ENCODE measurements around the gene KCNQ1.

Gene KCNQ1

DNA sequence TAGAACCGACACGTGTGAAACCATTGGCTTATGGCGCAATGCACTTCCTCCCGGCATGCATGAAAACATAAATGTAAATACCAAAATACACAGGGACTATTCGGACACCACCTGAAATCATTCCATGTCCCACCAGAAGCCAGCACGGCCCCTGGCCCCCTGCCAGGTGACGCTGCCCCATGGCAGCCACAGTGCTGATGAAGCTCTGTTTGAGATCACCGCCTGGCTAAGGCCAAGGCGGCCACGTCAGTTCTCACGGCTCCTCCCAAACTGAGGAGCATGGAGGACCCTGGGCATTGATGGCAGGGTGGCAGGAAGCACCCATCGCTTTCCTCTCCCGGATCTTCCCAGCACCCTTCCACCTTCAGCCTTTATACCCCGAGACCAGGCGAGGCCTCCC is 351.3 kb downstream of the KCNQ1 start:
- H3K4me3 ChIP-seq (ENCODE audit: low read length, poor library complexity, severe bottlenecking), result no peak overlapping the region
- H4K20me1 ChIP-seq (ENCODE audit: insufficient read depth, low read length, poor library complexity, severe bottlenecking), result no peaks in the 10 kb centered on the region
- no peaks in the 10 kb centered on the region for H3F3A ChIP-seq (ENCODE audit: low read depth)
- H3K27me3 ChIP-seq (ENCODE audit: insufficient read depth, low read length, poor library complexity, severe bottlenecking), result no peaks in the 10 kb centered on the region
- no peak for TF ChIP-seq EZH2phosphoT487 (IDR thresholded peaks at IDR 0.05; ENCODE audit: borderline replicate concordance)
- TF ChIP-seq, protein P1, sequence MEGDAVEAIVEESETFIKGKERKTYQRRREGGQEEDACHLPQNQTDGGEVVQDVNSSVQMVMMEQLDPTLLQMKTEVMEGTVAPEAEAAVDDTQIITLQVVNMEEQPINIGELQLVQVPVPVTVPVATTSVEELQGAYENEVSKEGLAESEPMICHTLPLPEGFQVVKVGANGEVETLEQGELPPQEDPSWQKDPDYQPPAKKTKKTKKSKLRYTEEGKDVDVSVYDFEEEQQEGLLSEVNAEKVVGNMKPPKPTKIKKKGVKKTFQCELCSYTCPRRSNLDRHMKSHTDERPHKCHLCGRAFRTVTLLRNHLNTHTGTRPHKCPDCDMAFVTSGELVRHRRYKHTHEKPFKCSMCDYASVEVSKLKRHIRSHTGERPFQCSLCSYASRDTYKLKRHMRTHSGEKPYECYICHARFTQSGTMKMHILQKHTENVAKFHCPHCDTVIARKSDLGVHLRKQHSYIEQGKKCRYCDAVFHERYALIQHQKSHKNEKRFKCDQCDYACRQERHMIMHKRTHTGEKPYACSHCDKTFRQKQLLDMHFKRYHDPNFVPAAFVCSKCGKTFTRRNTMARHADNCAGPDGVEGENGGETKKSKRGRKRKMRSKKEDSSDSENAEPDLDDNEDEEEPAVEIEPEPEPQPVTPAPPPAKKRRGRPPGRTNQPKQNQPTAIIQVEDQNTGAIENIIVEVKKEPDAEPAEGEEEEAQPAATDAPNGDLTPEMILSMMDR (conservative IDR thresholded peaks at IDR 0.05; ENCODE audit: low read length), result no peak
- H3K4me2 ChIP-seq (ENCODE audit: low read depth, low read length, poor library complexity, severe bottlenecking), result no peak overlapping the region
- H3K9me2 ChIP-seq (replicated peaks; ENCODE audit: low read depth, low read length), result no peaks in the 10 kb centered on the region
- H3K79me2 ChIP-seq (ENCODE audit: insufficient read depth, low read length), result peaks cover 17% of the 10 kb centered on the region; the same call in 1 of the 2 replicates
- H2AFZ ChIP-seq (ENCODE audit: low read length), result no peak overlapping the region
- H3K4me1 ChIP-seq (ENCODE audit: insufficient read depth, low read length, poor library complexity, severe bottlenecking), result peaks cover 8% of the 10 kb centered on the region
- no peak overlapping the region for H3K9ac ChIP-seq (ENCODE audit: low read depth, low read length, poor library complexity, severe bottlenecking)
- peaks cover 8% of the 10 kb centered on the region; the same call in 1 of the 2 replicates for H3K9me3 ChIP-seq (ENCODE audit: insufficient read depth, low read depth, low read length)
- H3K36me3 ChIP-seq (ENCODE audit: insufficient read depth, low read length), result no peaks in the 10 kb centered on the region; the same call in 1 of the 2 replicates

DNA sequence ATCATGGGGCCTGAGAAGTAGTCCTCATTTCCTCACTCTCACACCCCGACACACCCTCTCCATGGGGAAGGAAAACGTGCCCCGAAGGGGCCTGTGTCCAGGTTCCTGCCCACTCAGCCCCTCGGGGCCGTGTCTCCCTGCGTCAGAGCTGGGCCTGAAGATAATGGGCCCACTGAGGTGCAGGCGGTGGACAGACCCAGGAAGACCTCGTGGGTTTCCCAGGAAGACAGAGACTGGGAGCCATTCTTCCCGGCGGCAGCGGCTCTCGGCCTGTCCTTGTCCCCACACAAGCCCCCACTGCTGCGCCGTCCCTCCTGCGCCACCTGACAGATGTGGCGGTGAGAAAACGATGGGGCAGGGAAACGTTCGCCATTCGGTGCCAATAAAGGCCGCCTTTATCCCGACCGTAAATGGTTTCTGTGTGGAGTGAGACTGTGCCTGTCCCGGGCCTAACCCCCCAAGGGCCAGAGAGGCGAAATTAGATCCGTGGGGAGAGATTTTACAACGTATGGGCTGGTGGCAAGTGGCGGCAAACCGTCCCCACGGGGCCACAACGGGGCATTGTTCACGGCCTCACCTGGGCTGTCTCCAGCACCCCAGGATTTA is 351.8 kb downstream of the KCNQ1 start:
- TF ChIP-seq EZH2phosphoT487 (IDR thresholded peaks at IDR 0.05; ENCODE audit: borderline replicate concordance), result no peak
- no peaks in the 10 kb centered on the region for H3K9me2 ChIP-seq (replicated peaks; ENCODE audit: low read depth, low read length)
- no peak overlapping the region for H3K4me3 ChIP-seq (ENCODE audit: low read length, poor library complexity, severe bottlenecking)
- peaks cover 8% of the 10 kb centered on the region; the same call in 1 of the 2 replicates for H3K9me3 ChIP-seq (ENCODE audit: insufficient read depth, low read depth, low read length)
- H2AFZ ChIP-seq (ENCODE audit: low read length), result no peak overlapping the region
- H4K20me1 ChIP-seq (ENCODE audit: insufficient read depth, low read length, poor library complexity, severe bottlenecking), result no peaks in the 10 kb centered on the region
- no peaks in the 10 kb centered on the region for H3K27me3 ChIP-seq (ENCODE audit: insufficient read depth, low read length, poor library complexity, severe bottlenecking)
- H3K9ac ChIP-seq (ENCODE audit: low read depth, low read length, poor library complexity, severe bottlenecking), result no peak overlapping the region
- peaks cover 13% of the 10 kb centered on the region for H3K4me1 ChIP-seq (ENCODE audit: insufficient read depth, low read length, poor library complexity, severe bottlenecking)
- H3K4me2 ChIP-seq (ENCODE audit: low read depth, low read length, poor library complexity, severe bottlenecking), result no peak overlapping the region
- peaks cover 16% of the 10 kb centered on the region; the same call in 1 of the 2 replicates for H3K79me2 ChIP-seq (ENCODE audit: insufficient read depth, low read length)
- H3K36me3 ChIP-seq (ENCODE audit: insufficient read depth, low read length), result no peaks in the 10 kb centered on the region; the same call in 1 of the 2 replicates
- no peaks in the 10 kb centered on the region for H3F3A ChIP-seq (ENCODE audit: low read depth)

DNA sequence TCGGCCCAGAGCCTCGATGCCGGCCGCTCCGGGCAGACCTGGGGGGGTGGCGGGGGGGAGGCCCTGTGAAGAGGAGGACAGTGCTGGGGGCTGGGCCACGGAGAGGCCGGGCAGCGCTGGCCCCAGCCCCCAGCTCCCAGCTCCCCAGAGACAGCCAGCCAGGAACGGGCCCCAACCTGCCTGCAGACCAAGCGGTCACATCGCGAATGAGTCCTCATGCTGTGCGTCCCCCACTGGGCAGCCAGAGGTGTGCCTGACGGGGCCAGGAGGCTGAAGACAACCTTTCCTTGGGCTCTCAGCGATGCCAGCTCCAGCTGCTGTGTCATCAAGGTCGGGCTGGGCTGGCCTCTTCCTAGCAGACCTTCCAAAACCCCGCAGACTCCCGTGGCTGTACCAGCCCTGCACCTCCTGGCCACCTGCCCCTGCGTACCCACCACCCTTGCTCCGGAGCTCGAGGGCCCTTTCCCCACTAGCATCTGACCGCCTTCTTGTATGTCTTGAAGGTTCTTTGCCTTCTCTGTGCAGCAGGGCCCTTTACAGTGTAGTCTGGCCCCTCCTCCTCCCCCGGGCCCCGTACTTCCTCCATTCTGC is 352.4 kb downstream of the KCNQ1 start:
- Histone ChIP-seq H3K9me3 (ENCODE audit: insufficient read depth, low read depth, low read length) (peaks cover 8% of the 10 kb centered on the region; the same call in 1 of the 2 replicates), H3K4me3 (ENCODE audit: low read length, poor library complexity, severe bottlenecking) (no peak overlapping the region), H2AFZ (ENCODE audit: low read length) (no peak overlapping the region), H4K20me1 (ENCODE audit: insufficient read depth, low read length, poor library complexity, severe bottlenecking) (no peaks in the 10 kb centered on the region), H3K36me3 (ENCODE audit: insufficient read depth, low read length) (no peaks in the 10 kb centered on the region; the same call in 1 of the 2 replicates), H3K4me2 (ENCODE audit: low read depth, low read length, poor library complexity, severe bottlenecking) (no peak overlapping the region), H3K9ac (ENCODE audit: low read depth, low read length, poor library complexity, severe bottlenecking) (no peak overlapping the region), H3K79me2 (ENCODE audit: insufficient read depth, low read length) (peaks cover 12% of the 10 kb centered on the region; the same call in 1 of the 2 replicates), H3K9me2 (replicated peaks; ENCODE audit: low read depth, low read length) (no peaks in the 10 kb centered on the region), H3F3A (ENCODE audit: low read depth) (no peaks in the 10 kb centered on the region), H3K4me1 (ENCODE audit: insufficient read depth, low read length, poor library complexity, severe bottlenecking) (peaks cover 16% of the 10 kb centered on the region), H3K27me3 (ENCODE audit: insufficient read depth, low read length, poor library complexity, severe bottlenecking) (no peaks in the 10 kb centered on the region)
- TF ChIP-seq, protein P1 (conservative IDR thresholded peaks at IDR 0.05; ENCODE audit: low read length), result no peak
- TF ChIP-seq EZH2phosphoT487 (IDR thresholded peaks at IDR 0.05; ENCODE audit: borderline replicate concordance), result no peak

Data from Loucy (cell line).